Duodenal mucosa (tissue), 2 donors: ENCODE results near the gene TMEM59L.
A peak's percentile ranks its signal among the peaks of the same experiment; 100 is the strongest.

Source experiments
- H3K27ac ChIP-seq: one replicate; pipeline ENCODE4 v1.7.0; 2013; ENCODE audit warnings: low read depth, low read length
- H3K27me3 ChIP-seq, 2 donors: one replicate each; pipeline ENCODE4 v1.7.0; 2013; ENCODE audit warnings: low read length in 2 of 2, control low read depth in 1 of 2; ENCODE audit not compliant: insufficient read depth in 2 of 2, control insufficient read depth in 1 of 2
- H3K36me3 ChIP-seq, 2 donors: one replicate each; pipeline ENCODE4 v1.7.0; 2013; ENCODE audit warnings: low read length in 2 of 2, control low read depth in 1 of 2; ENCODE audit not compliant: insufficient read depth in 2 of 2, control insufficient read depth in 1 of 2
- H3K4me1 ChIP-seq, 2 donors: one replicate each; pipeline ENCODE4 v1.7.0; 2013; ENCODE audit warnings: low read length in 2 of 2, control low read depth in 1 of 2; ENCODE audit not compliant: insufficient read depth in 2 of 2, control insufficient read depth in 1 of 2
- H3K4me3 ChIP-seq, 2 donors: one replicate each; pipeline ENCODE4 v1.7.0; 2013; ENCODE audit warnings: low read length in 2 of 2, low read depth in 1 of 2
- H3K9ac ChIP-seq, 2 donors: one replicate each; pipeline ENCODE4 v1.7.0; 2013; ENCODE audit warnings: low read length in 2 of 2, low read depth in 1 of 2
- H3K9me3 ChIP-seq, 2 donors: one replicate each; pipeline ENCODE4 v1.7.0; 2013; ENCODE audit warnings: low read length in 2 of 2, control low read depth in 1 of 2; ENCODE audit not compliant: control insufficient read depth in 1 of 2

The TMEM59L gene

DNA sequence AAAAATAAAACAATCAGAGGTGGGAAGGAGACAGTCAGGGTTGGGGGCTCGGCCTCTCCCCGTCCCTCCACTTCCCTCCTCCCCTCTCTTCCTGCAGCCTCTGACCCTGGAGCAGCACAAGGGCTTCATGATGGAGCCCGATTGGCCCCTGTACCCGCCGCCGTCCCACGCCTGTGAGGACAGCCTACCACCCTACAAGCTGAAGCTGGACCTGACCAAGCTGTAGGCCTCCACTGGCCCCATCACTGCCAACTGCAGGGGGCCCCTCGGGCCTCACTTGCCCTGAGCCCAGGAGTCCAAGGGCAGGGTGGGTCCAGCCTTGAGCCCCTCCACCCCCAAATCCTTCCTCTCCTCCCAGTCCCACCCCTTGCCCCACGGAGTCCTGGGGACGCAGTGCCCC is 7.6 kb downstream of the TMEM59L start:
- Histone ChIP-seq H3K4me1 (no peaks in the 10 kb centered on the region), H3K9ac (no peak overlapping the region), H3K36me3 (no peaks in the 10 kb centered on the region), H3K27me3 (peaks cover 1 to 4% of the 10 kb centered on the region in 2 donors), H3K9me3 (no peaks in the 10 kb centered on the region), H3K27ac (no peak overlapping the region), H3K4me3 (no peak overlapping the region)

DNA sequence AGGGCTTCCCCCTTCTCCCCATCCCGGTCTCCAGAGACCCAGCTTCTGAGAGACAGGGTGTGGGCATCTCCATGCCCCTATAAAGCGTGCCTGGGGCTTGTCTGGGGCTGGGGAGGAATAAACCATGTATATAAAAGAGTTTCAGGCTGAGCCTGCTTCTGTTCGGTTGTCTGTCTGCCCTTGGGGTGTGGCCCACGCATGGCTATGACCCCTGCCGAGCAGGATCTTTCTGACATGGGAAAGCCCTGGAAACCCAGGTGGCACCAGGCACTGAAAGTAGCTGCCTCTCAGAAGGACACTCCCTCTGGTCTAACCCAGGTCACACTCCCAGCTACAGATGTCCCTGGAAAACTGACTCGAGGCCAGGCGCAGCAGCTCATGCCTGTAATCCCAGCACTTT is 8.2 kb downstream of the TMEM59L start:
- Histone ChIP-seq H3K27me3 (peaks cover 0 to 4% of the 10 kb centered on the region in 2 donors), H3K27ac (no peak overlapping the region), H3K4me1 (no peaks in the 10 kb centered on the region), H3K36me3 (no peaks in the 10 kb centered on the region), H3K9me3 (no peaks in the 10 kb centered on the region), H3K4me3 (no peak overlapping the region), H3K9ac (no peak overlapping the region)

DNA sequence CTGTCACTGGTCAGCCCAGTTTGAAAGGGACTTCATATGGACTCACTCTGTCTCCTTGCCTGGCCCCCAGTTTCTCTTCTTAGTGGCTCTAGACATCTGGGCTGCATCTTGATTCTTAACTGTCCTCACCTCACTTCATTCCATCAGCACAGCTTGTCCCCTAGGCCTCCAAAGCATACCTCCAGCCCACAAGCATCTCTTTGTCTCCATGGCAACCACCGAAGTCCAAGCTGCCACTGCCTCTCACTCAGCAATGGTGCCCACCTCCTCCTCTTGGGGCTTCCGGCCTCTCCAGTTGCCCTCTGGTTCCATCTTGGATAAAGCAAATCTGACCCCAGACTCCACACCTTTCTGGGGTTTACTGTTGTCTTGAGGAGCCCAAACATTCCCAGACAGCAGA is 14.2 kb downstream of the TMEM59L start:
- Histone ChIP-seq H3K27me3 (no peaks in the 10 kb centered on the region), H3K9me3 (no peaks in the 10 kb centered on the region), H3K36me3 (no peaks in the 10 kb centered on the region), H3K4me3 (no peak overlapping the region), H3K9ac (no peak overlapping the region), H3K4me1 (no peaks in the 10 kb centered on the region), H3K27ac (no peak overlapping the region)

- peaks cover 0 to 2% of the 10 kb centered on the region in 2 donors for H3K27me3 ChIP-seq
- no peaks in the 10 kb centered on the region for H3K9me3 ChIP-seq
- no peak overlapping the region for H3K27ac ChIP-seq
- no peaks in the 10 kb centered on the region for H3K36me3 ChIP-seq
- no peak overlapping the region for H3K9ac ChIP-seq
- no peak overlapping the region for H3K4me3 ChIP-seq
- H3K4me1 ChIP-seq = peaks cover 0 to 2% of the 10 kb centered on the region in 2 donors
These were observed 16.8 kb downstream of the TMEM59L start for GRCh38 chr19:18629166-18630088.

DNA sequence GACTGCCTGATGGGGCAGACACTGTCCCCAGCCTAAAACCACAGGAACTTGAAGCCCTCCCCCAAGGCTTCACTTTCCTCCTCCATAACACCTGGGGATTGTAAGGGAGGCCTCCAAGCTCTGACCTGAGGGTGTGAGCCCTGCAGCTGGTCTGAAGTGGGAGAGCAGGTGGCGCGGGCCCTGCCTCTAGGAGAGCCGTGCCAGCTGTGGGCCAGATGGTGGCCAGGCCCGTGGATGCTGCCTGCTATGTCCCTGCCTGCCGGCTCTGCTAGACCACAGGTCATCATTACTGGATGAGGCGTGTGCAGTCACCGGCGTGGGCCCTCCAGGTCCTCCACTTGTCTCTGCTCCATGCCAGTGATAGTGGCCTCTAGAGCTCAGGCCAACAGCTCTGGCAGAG is 20.7 kb downstream of the TMEM59L start:
- H3K4me1 ChIP-seq = peaks cover 23 to 30% of the 10 kb centered on the region in 2 donors
- no peaks in the 10 kb centered on the region for H3K9me3 ChIP-seq
- H3K27ac ChIP-seq = no peak overlapping the region
- no peak overlapping the region for H3K4me3 ChIP-seq
- H3K9ac ChIP-seq = no peak overlapping the region
- no peaks in the 10 kb centered on the region for H3K36me3 ChIP-seq
- H3K27me3 ChIP-seq = peaks cover 0 to 2% of the 10 kb centered on the region in 2 donors

GRCh38 chr19:18634612-18635297 is 22.1 kb downstream of the TMEM59L start:
- Histone ChIP-seq H3K4me1 (peaks cover 25 to 32% of the 10 kb centered on the region in 2 donors), H3K27me3 (peaks cover 0 to 2% of the 10 kb centered on the region in 2 donors), H3K9ac (peak overlapping the region in 1 of 2 donors; percentile 25), H3K9me3 (no peaks in the 10 kb centered on the region), H3K27ac (no peak overlapping the region), H3K36me3 (no peaks in the 10 kb centered on the region), H3K4me3 (no peak overlapping the region)

DNA sequence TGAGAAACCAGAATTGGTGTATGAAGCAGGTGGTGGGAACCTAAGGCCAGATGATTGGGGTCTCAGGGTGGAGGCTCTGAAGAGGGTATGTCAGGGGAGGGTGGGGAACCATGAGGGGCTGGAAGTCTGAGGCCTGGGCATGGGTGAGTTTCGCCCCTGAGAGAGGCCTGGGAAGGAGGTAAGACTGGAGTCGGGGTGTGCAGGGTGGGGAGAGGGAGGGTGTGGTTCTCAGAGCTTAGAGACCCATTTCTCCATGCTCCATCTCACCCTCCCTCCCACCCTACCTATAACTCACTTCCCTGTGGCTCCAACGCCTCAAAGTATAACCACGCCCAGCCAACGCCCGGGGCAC is 23.1 kb downstream of the TMEM59L start:
- Histone ChIP-seq H3K27me3 (peaks cover 0 to 2% of the 10 kb centered on the region in 2 donors), H3K27ac (no peak overlapping the region), H3K36me3 (no peaks in the 10 kb centered on the region), H3K4me1 (peaks cover 25 to 32% of the 10 kb centered on the region in 2 donors), H3K9me3 (no peaks in the 10 kb centered on the region), H3K9ac (no peak overlapping the region), H3K4me3 (no peak overlapping the region)

GRCh38 chr19:18636183-18636968 is 23.7 kb downstream of the TMEM59L start:
- Histone ChIP-seq H3K9me3 (no peaks in the 10 kb centered on the region), H3K9ac (peak overlapping the region; percentile 54 to 57), H3K36me3 (no peaks in the 10 kb centered on the region), H3K27ac (peak overlapping the region; percentile 63), H3K27me3 (peaks cover 0 to 2% of the 10 kb centered on the region in 2 donors), H3K4me3 (peak overlapping the region; percentile 71 to 73), H3K4me1 (peaks cover 25 to 32% of the 10 kb centered on the region in 2 donors)

GRCh38 chr19:18636969-18637629 is 24.4 kb downstream of the TMEM59L start, which contains the start of gene KLHL26:
KLHL26 (plus strand) TSS chr19:18637028; CDS start chr19:18637055, 27 bp downstream.
- Histone ChIP-seq H3K4me1 (peaks cover 25 to 32% of the 10 kb centered on the region in 2 donors), H3K9me3 (no peaks in the 10 kb centered on the region), H3K4me3 (peak within 1 kb of the TSS; percentile 73 to 80), H3K36me3 (no peaks in the 10 kb centered on the region), H3K9ac (peak within 1 kb of the TSS; percentile 69 to 85), H3K27ac (peak within 1 kb of the TSS; percentile 78), H3K27me3 (peaks cover 0 to 2% of the 10 kb centered on the region in 2 donors)
